Motor neuron (in vitro differentiated cells): Measurements from ENCODE around the gene GAS6. TPM values are rescaled to one million over a fixed set of nuclear protein-coding genes. Genes with fewer than 3 reads are reported as not detected.

Experiments used
- ATAC-seq, 8 experiments: fragments of 200-7000 bp; cut with Tn5 transposase; replicated peaks in 6 of 8; 2 replicates each; pipeline ENCODE4 v1.8.0; 2021; ENCODE audit warnings: mild to moderate bottlenecking in 8 of 8, moderate library complexity in 8 of 8
- H3K27ac ChIP-seq, 2 donors: fragments of 250-450 bp; sonication (Bioruptor Pico); 2 replicates each; pipeline ENCODE4 v1.9.0; 2021; ENCODE audit warnings: antibody characterized with exemption in 2 of 2, mild to moderate bottlenecking in 2 of 2, moderate library complexity in 1 of 2
- H3K4me1 ChIP-seq, 2 donors: fragments of 250-450 bp; sonication (Bioruptor Pico); replicated peaks in 1 of 2; 2 replicates each; pipeline ENCODE4 v1.6.1; 2021; ENCODE audit warnings: antibody characterized with exemption in 2 of 2, mild to moderate bottlenecking in 2 of 2, moderate library complexity in 1 of 2
- H3K4me3 ChIP-seq, 5 donors: fragments of 250-450 bp; sonication (Bioruptor Pico); 2 replicates each; pipeline ENCODE4 v1.9.0; 2021; ENCODE audit warnings: antibody characterized with exemption in 5 of 5, mild to moderate bottlenecking in 5 of 5, moderate library complexity in 4 of 5
- WGBS, 10 experiments: fragments of 450-650 bp; shearing (Covaris generic); methylation state at CpG; one replicate each; pipeline ENCODE4 v1.0.0; 2022; 5-methylcytosine and 5-hydroxymethylcytosine counted together
- in situ Hi-C, 9 experiments: fragments of 400-800 bp; cut with MboI; loops; one replicate each; pipeline ENCODE4 v1.15.0; 2021; ENCODE audit warnings: low sequenced_read_pairs in 9 of 9, low pct_unique_long_range_greater_than_20kb in 2 of 9; ENCODE audit not compliant: unreplicated experiment in 9 of 9
- total RNA-seq, 8 experiments: library from RNA; unstranded; fragments of 300-600 nt; gene quantifications; 2 replicates each; pipeline versions ENCODE4 v1.2.3 to v1.2.4, GENCODE V29; 2022

GAS6 gene
- total RNA-seq, 8 experiments from 2014 or later: 3.7 to 37.8 (median 6.8) TPM

DNA sequence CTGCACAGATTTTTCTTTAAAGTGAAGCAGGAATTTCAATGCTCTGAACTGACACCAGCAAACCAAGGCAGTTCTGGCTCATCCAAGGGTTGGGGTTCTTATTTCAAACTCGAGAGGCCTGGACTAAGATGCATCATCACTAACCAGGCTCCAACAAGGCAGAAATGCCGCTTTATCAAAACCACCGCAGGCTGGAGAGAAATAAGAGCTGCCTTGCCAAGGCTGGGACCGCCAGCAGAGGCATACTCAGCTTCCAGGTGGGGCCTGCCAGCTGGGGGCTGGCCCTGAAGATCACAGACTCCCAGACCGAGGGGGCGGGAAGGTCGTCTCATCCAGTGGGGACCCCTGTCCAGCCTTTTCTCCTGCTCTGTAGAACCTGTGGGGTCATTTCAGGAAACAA, 37.4 kb upstream of the GAS6 start:
- WGBS, 10 experiments: 5 to 89% methylated on average over 3 of the region's 7 CpGs; no CpG with 5 or more reads in 8 of the 10 experiments
- Histone ChIP-seq H3K4me3 (no peak overlapping the region), H3K4me1 (no peaks in the 10 kb centered on the region), H3K27ac (no peak overlapping the region)
- in situ Hi-C loops: no loop called here
- no peak for ATAC-seq

DNA sequence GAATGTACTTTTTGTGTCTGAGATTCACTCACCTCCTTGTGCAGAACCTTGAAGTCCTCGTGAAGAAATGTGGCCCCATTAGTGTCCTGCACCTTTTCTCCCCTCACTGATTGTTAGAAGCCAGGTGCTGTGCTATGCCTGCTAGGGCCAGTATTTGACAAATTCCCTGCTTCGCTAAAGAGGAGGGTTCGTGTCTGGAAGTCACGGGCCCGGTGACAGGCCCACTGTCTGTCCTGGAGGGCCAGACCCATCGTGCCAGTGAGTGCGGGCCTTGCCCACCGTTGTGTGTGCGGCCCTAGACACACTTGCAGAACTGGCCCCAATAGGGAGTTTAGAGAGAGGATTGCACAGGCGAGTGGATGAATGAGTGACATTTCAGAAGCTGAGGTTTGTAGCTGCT, 36.8 kb upstream of the GAS6 start:
- Histone ChIP-seq H3K4me3 (no peak overlapping the region), H3K27ac (no peak overlapping the region), H3K4me1 (no peaks in the 10 kb centered on the region)
- no peak for ATAC-seq
- in situ Hi-C loops: no loop called here
- WGBS, 10 experiments: 71 to 92% (median 84%) methylated on average over 3 to 9 of the region's 10 CpGs; no CpG with 5 or more reads in 4 of the 10 experiments

DNA sequence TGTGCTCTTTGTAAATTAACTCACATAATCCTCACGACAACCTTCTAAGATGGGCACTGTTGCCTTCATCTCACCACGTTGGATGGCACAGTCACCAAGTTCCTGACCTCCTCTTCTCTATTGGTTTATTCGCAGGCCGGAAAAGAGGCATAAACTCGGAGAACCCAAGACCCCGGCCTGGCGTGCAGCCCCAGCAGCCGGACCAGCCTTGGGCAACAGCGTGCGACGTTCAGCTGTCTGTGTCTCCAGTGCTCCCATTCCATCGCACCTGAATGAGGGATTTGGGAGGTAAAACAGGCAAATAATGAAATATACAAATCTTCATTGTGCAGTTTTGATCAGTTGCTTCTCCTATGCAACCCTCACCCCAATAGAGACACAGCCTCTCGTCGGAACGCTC, 34.5 kb upstream of the GAS6 start:
- H3K27ac ChIP-seq: no peak overlapping the region
- no peak for ATAC-seq
- H3K4me3 ChIP-seq: no peak overlapping the region
- H3K4me1 ChIP-seq: no peaks in the 10 kb centered on the region
- in situ Hi-C loops: no loop called here
- 50 to 100% (median 88%) methylated on average over 1 to 10 of the region's 15 CpGs; no CpG with 5 or more reads in 3 of the 10 experiments for WGBS, 10 experiments

DNA sequence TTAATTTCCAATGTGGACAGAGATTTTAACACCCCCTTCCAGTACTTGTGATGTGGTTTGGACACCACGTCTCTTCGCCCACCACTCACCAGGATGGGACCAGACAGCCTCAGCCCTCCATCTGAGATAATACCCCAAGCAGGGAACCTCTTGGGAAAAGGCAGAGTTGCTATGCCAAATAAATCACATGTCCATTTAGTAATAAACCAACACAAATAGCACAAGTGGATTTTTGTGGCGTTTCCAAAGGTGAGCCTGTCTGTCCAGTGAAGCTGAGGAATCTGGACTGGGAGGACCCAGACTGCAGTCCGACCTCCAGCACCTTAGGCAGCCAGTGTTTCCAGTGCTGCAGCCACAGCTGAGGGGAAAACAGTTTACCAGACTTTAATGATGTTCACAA, 34.1 kb upstream of the GAS6 start:
- 0 to 100% (median 73%) methylated on average over 1 to 4 of the region's 4 CpGs; no CpG with 5 or more reads in 4 of the 10 experiments for WGBS, 10 experiments
- in situ Hi-C loops: no loop called here
- H3K4me1 ChIP-seq: no peaks in the 10 kb centered on the region

DNA sequence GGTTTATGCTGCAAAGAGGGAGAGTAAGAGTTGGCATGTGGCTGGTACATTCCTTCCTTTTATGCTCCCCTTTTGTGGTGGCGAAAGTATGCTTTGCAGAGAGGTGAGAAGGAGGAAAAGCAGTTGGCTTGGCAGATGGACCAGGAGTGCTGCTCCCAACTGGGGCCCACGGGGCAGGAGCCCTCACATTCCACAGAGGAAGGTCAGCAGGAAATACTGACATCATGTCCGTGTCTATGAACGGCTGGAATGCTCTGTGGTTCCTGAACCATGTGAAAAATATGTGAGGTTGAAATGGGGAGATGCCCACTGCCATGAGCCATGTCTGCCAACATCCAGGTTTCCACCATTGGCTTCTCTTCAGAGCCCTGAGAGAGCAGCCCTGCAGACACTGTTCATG, 33.3 kb upstream of the GAS6 start:
- in situ Hi-C loops: no loop called here
- Histone ChIP-seq H3K4me3 (no peak overlapping the region), H3K4me1 (no peaks in the 10 kb centered on the region), H3K27ac (no peak overlapping the region)
- ATAC-seq: no peak
- 0 to 100% (median 70%) methylated on average over 1 to 3 of the region's 4 CpGs; no CpG with 5 or more reads in 1 of the 10 experiments for WGBS, 10 experiments

More for the DNA sequence above, 34.1 kb upstream of the GAS6 start:
- no peak for ATAC-seq
- Histone ChIP-seq H3K27ac (no peak overlapping the region), H3K4me3 (no peak overlapping the region)

DNA sequence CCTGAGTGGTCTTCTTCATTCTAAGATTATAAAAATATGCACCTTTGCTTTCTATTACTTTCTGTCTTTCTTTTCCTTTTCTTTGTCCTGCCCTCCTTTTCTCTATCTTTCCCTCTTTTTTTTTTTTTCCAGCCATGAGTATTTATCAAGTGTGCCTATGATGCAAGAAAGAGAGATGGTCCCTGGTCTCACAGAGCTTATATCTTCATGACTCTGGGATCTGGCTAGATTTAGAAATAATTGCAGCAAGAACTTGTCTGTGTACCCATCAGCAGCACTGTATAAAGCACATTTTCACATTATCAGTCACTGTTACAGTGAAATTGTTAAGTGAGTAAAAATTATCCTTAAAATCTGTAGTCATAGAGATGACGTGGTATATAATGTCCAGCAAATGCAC, 31.6 kb upstream of the GAS6 start:
- 33 to 100% (median 88%) methylated on average over 1 of the region's 1 CpG; no CpG with 5 or more reads in 7 of the 10 experiments for WGBS, 10 experiments
- no peak for ATAC-seq
- peaks cover 0 to 2% of the 10 kb centered on the region in 2 donors for H3K4me1 ChIP-seq
- H3K4me3 ChIP-seq: no peak overlapping the region
- no peak overlapping the region for H3K27ac ChIP-seq
- in situ Hi-C loops: no loop called here

DNA sequence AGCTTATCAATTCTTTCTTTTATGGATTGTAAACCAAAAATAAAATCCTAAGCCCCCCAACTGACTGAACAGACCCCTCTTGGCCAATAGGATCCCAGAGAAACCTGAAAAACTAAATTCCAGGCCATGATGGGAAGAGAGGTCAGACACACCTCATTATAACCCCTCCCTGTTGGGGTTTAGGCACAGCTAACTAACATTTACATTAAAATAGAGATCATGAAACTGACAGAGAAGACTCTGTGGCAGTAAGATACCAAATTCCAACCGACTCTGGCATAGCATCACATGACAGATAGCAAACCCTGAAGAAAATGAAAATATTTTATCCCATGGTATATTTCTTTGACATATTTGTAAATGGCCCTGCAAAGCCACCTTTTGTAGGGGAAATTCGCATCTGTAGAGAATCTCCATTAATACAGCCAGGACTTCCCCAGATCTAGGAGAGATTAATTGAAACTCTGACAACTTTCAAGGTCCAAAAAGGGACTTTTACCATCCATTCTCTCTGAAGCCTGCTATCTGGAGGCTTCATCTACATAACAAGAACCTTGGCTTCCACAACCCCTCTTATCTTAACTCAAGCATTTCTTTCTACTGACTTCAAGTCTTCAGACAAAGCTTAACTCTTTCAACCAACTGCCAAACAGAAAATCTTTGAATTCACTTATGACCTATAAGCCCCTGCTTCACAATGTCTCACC, 27.1 kb upstream of the GAS6 start:
- Histone ChIP-seq H3K4me3 (no peak overlapping the region), H3K4me1 (peaks cover 2% of the 10 kb centered on the region in 2 donors), H3K27ac (no peak overlapping the region)
- WGBS, 10 experiments: 0 to 100% (median 32%) methylated on average over 1 to 2 of the region's 2 CpGs; no CpG with 5 or more reads in 5 of the 10 experiments
- in situ Hi-C loops: no loop called here
- no peak for ATAC-seq

DNA sequence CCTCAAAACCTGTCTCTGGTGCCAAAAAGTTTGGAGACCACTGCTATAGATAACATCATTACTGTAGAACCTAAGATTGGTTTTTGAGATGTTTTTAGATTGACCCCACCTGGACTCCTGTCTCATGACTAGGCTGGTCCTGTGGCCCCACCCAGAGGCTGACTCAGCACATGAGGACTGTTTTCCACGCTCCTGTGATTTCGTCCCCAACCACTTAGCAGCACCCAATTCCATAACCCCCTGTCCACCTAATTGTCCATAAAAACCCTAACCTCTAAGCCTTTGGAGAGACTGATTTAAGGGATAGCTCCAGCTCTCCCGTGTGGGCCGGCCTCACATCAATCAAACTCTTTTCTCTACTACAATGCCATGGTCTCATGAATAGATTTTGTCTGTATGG, 25.6 kb upstream of the GAS6 start:
- peaks cover 2% of the 10 kb centered on the region in 2 donors for H3K4me1 ChIP-seq
- H3K27ac ChIP-seq: no peak overlapping the region
- WGBS, 10 experiments: 29 to 83% (median 80%) methylated on average over 2 to 3 of the region's 4 CpGs; no CpG with 5 or more reads in 5 of the 10 experiments
- H3K4me3 ChIP-seq: no peak overlapping the region
- peak in 1 of 8 experiments; percentile 40 for ATAC-seq
- in situ Hi-C loops: no loop called here

DNA sequence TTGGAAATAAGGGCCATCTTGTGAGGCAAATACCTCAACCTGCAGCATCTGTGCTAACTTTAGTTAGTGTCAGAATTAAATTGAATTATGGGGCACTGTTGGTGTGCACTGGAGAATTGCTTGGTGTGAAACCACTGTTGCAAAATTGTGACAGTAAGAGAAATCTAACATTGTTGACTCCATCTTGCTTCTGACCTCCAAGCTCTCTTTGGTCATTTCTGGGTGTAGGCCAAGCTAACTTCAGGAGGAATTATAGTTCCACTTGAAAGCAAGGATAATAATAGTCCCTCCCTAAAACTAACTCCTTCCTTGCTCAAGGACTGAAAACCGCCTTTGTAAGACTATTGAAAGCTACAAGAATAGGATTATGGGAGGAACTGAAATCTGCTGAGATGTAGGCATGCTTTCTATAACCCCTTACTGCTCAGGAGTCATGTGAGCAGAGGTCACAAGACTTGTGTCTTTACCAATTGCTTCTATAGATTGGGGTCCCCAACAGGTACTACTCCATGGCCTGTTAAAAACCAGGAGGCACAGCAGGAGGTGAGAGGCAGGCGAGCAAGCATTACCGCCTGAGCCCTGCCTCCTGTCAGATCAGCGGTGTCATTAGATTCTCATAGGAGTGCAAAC, 24.9 kb upstream of the GAS6 start:
- in situ Hi-C loops: no loop called here
- no peak for ATAC-seq
- WGBS, 10 experiments: 43 to 100% (median 97%) methylated on average over 1 to 3 of the region's 4 CpGs; no CpG with 5 or more reads in 2 of the 10 experiments
- Histone ChIP-seq H3K27ac (no peak overlapping the region), H3K4me3 (no peak overlapping the region), H3K4me1 (peaks cover 2% of the 10 kb centered on the region in 2 donors)

DNA sequence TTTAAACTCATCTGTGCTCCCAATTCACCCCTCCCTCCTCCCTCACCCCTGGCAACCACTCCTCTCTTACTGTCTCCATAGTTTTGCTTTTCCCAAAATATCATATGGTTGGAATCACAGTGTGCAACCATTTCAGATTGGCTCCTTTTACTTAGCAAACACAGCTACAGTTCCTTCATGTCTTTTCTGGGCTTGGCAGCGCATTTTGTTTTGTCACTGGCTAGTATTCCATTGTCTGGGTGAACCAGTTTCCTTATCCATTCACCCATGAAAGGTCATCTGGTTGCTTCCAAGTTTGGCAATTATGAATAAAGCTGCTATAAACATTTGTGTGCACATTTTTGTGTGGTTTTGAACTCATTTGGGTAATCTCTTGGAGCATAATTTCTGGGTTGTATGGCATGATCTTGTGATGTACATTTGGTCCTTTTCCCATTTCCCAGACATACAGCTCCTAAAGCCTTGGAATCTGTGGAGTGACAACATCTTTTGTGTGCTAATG, 23.9 kb upstream of the GAS6 start:
- no peak overlapping the region for H3K4me3 ChIP-seq
- peaks cover 2% of the 10 kb centered on the region in 2 donors for H3K4me1 ChIP-seq
- peak in 2 of 8 experiments; percentile 41 to 48 for ATAC-seq
- no peak overlapping the region for H3K27ac ChIP-seq
- in situ Hi-C loops: no loop called here
- 0 to 100% (median 11%) methylated on average over 1 of the region's 1 CpG; no CpG with 5 or more reads in 5 of the 10 experiments for WGBS, 10 experiments

DNA sequence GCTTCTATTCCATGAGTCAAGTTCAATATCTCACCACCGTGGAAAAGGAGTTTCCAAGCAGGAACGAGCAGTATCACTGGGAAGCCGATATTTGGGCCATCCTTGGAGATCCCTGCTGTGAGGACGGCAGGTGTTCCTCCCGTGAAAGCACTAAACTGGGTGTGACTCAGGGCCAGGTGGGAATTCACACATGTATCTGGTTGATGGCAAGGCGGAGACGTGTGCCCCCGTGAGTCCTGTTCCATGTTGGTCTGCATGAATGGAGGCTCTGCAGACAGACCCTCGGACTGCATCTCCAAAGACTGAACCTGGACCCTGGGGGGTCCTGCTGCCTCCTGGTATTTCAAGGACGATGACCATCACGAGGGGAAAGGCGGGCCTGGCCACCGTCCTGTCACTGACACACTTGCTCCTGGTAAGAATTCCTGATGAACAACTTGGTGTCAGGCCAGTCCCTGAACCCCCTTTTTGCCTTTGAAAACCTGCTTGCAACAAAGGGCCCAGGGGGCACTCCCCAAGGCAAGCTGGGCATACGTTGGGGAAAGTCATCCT, 22.8 kb upstream of the GAS6 start:
- Histone ChIP-seq H3K4me3 (no peak overlapping the region), H3K27ac (no peak overlapping the region), H3K4me1 (peaks cover 2% of the 10 kb centered on the region in 2 donors)
- in situ Hi-C loops: no loop called here
- no peak for ATAC-seq
- WGBS, 10 experiments: 60 to 100% (median 87%) methylated on average over 1 to 5 of the region's 14 CpGs; no CpG with 5 or more reads in 4 of the 10 experiments

DNA sequence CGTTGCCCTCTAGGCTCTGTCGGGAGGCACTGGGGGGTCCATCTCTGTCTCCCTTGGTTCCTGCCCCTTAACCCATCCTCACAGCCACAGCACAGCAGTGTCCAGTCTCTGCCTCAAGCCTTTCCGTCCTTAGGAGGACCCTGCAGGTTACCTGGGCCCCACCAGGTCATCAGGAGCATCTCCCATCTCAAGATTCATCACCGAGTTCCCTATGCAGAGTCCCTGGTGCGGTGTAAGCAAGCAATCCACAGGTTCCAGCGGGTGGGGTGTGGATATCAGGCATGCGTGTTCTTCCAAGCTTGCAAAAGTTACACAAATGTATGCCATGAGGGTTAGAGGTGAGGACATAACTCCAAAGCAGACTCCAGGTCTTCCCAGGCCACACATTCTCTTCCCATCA, 20.9 kb upstream of the GAS6 start:
- no peak overlapping the region for H3K4me3 ChIP-seq
- WGBS, 10 experiments: 60 to 100% (median 92%) methylated on average over 1 to 6 of the region's 7 CpGs; no CpG with 5 or more reads in 2 of the 10 experiments
- peaks cover 0 to 2% of the 10 kb centered on the region in 2 donors for H3K4me1 ChIP-seq
- no peak overlapping the region for H3K27ac ChIP-seq
- no peak for ATAC-seq
- in situ Hi-C loops: no loop called here
